ENCODE measurements around the gene CSNK1D. TPM values are rescaled to one million over a fixed set of nuclear protein-coding genes. Genes with fewer than 3 reads are reported as not detected.

CSNK1D gene
- total and polyA plus RNA-seq, 10 of the 15 experiments (the other 5 are each of a cell fraction or from before 2014, with no cell fraction given): 5.7 to 105 (median 58.1) TPM

DNA sequence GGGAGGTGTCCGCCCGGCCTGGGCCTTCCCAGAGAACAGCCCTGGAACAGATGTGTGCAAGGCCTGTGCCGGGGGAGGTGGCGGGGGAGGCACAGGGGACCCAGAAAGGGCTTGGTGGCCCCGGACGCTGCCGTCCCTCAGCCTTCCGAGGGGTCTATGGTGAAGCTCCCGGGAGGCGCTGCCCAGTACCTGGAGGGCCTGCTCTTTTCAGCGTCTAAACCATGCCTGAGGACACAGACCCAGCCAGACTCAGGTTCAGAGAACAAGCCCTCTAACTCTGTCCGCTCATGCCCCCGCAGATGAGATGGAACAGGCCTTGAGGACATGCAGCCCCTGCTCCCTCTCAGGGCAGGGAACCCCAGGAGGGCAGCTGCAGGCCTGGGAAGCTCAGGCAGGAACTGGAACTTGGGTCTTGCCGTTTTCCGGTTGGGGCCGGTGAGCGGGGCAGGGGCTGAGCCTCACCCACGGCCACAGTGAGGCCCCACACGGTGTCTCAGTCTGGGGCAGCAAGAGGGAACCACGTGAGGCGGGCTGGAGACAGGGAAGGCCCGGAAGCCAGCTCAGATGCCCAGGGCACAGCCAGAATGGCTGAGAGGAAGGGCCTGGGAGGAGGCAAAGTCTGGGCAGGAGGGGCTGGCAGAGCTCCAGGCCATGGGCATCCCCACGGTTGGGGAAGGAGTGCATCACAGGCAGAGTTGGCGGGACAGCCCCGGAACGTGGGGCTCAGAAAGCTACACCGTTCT is 32.1 kb downstream of the CSNK1D start (continued):
- TF ChIP-seq, protein P1, sequence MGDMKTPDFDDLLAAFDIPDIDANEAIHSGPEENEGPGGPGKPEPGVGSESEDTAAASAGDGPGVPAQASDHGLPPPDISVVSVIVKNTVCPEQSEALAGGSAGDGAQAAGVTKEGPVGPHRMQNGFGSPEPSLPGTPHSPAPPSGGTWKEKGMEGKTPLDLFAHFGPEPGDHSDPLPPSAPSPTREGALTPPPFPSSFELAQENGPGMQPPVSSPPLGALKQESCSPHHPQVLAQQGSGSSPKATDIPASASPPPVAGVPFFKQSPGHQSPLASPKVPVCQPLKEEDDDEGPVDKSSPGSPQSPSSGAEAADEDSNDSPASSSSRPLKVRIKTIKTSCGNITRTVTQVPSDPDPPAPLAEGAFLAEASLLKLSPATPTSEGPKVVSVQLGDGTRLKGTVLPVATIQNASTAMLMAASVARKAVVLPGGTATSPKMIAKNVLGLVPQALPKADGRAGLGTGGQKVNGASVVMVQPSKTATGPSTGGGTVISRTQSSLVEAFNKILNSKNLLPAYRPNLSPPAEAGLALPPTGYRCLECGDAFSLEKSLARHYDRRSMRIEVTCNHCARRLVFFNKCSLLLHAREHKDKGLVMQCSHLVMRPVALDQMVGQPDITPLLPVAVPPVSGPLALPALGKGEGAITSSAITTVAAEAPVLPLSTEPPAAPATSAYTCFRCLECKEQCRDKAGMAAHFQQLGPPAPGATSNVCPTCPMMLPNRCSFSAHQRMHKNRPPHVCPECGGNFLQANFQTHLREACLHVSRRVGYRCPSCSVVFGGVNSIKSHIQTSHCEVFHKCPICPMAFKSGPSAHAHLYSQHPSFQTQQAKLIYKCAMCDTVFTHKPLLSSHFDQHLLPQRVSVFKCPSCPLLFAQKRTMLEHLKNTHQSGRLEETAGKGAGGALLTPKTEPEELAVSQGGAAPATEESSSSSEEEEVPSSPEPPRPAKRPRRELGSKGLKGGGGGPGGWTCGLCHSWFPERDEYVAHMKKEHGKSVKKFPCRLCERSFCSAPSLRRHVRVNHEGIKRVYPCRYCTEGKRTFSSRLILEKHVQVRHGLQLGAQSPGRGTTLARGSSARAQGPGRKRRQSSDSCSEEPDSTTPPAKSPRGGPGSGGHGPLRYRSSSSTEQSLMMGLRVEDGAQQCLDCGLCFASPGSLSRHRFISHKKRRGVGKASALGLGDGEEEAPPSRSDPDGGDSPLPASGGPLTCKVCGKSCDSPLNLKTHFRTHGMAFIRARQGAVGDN (IDR thresholded peaks at IDR 0.05): peak; percentile 44; the same call in 1 of the 2 replicates
- peak; percentile 86 for TF ChIP-seq POLR2AphosphoS2 (IDR thresholded peaks at IDR 0.05; ENCODE audit: low read depth, low read length)
- TF ChIP-seq STAT1 (conservative IDR thresholded peaks at IDR 0.05): no peak
- TF ChIP-seq, protein P2, sequence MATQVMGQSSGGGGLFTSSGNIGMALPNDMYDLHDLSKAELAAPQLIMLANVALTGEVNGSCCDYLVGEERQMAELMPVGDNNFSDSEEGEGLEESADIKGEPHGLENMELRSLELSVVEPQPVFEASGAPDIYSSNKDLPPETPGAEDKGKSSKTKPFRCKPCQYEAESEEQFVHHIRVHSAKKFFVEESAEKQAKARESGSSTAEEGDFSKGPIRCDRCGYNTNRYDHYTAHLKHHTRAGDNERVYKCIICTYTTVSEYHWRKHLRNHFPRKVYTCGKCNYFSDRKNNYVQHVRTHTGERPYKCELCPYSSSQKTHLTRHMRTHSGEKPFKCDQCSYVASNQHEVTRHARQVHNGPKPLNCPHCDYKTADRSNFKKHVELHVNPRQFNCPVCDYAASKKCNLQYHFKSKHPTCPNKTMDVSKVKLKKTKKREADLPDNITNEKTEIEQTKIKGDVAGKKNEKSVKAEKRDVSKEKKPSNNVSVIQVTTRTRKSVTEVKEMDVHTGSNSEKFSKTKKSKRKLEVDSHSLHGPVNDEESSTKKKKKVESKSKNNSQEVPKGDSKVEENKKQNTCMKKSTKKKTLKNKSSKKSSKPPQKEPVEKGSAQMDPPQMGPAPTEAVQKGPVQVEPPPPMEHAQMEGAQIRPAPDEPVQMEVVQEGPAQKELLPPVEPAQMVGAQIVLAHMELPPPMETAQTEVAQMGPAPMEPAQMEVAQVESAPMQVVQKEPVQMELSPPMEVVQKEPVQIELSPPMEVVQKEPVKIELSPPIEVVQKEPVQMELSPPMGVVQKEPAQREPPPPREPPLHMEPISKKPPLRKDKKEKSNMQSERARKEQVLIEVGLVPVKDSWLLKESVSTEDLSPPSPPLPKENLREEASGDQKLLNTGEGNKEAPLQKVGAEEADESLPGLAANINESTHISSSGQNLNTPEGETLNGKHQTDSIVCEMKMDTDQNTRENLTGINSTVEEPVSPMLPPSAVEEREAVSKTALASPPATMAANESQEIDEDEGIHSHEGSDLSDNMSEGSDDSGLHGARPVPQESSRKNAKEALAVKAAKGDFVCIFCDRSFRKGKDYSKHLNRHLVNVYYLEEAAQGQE (IDR thresholded peaks at IDR 0.05; ENCODE audit: low read depth, low read length): no peak
- TF ChIP-seq ZNF207 (IDR thresholded peaks at IDR 0.05; ENCODE audit: borderline replicate concordance): no peak
- no peak for TF ChIP-seq ZNF274 (IDR thresholded peaks at IDR 0.05; ENCODE audit: insufficient read depth, insufficient read length)
- TF ChIP-seq, protein P3, sequence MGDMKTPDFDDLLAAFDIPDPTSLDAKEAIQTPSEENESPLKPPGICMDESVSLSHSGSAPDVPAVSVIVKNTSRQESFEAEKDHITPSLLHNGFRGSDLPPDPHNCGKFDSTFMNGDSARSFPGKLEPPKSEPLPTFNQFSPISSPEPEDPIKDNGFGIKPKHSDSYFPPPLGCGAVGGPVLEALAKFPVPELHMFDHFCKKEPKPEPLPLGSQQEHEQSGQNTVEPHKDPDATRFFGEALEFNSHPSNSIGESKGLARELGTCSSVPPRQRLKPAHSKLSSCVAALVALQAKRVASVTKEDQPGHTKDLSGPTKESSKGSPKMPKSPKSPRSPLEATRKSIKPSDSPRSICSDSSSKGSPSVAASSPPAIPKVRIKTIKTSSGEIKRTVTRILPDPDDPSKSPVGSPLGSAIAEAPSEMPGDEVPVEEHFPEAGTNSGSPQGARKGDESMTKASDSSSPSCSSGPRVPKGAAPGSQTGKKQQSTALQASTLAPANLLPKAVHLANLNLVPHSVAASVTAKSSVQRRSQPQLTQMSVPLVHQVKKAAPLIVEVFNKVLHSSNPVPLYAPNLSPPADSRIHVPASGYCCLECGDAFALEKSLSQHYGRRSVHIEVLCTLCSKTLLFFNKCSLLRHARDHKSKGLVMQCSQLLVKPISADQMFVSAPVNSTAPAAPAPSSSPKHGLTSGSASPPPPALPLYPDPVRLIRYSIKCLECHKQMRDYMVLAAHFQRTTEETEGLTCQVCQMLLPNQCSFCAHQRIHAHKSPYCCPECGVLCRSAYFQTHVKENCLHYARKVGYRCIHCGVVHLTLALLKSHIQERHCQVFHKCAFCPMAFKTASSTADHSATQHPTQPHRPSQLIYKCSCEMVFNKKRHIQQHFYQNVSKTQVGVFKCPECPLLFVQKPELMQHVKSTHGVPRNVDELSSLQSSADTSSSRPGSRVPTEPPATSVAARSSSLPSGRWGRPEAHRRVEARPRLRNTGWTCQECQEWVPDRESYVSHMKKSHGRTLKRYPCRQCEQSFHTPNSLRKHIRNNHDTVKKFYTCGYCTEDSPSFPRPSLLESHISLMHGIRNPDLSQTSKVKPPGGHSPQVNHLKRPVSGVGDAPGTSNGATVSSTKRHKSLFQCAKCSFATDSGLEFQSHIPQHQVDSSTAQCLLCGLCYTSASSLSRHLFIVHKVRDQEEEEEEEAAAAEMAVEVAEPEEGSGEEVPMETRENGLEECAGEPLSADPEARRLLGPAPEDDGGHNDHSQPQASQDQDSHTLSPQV (IDR thresholded peaks at IDR 0.05): no peak
- no peak for TF ChIP-seq TARDBP (IDR thresholded peaks at IDR 0.05; ENCODE audit: borderline replicate concordance)
- no peak for TF ChIP-seq TCF7 (IDR thresholded peaks at IDR 0.05; ENCODE audit: borderline replicate concordance)
- 0 out of 2 replicates have a peak, but pooled peaks have one; percentile 10 for TF ChIP-seq CREB1 (IDR thresholded peaks at IDR 0.05; ENCODE audit: low read depth)
- no peak for TF ChIP-seq MXI1 (IDR thresholded peaks at IDR 0.05; ENCODE audit: low read depth, low read length)
- no peak for TF ChIP-seq NRF1 (conservative IDR thresholded peaks at IDR 0.05; ENCODE audit: low read depth, low read length)
- TF ChIP-seq, protein P4, sequence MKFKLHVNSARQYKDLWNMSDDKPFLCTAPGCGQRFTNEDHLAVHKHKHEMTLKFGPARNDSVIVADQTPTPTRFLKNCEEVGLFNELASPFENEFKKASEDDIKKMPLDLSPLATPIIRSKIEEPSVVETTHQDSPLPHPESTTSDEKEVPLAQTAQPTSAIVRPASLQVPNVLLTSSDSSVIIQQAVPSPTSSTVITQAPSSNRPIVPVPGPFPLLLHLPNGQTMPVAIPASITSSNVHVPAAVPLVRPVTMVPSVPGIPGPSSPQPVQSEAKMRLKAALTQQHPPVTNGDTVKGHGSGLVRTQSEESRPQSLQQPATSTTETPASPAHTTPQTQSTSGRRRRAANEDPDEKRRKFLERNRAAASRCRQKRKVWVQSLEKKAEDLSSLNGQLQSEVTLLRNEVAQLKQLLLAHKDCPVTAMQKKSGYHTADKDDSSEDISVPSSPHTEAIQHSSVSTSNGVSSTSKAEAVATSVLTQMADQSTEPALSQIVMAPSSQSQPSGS (IDR thresholded peaks at IDR 0.05; ENCODE audit: low read length): no peak
- TF ChIP-seq IKZF1 (conservative IDR thresholded peaks at IDR 0.05): no peak
- no peak for TF ChIP-seq POU2F2 (IDR thresholded peaks at IDR 0.05; ENCODE audit: borderline replicate concordance, low read depth, low read length)
- no peak for TF ChIP-seq JUNB (IDR thresholded peaks at IDR 0.05)
- TF ChIP-seq RB1 (IDR thresholded peaks at IDR 0.05; ENCODE audit: borderline replicate concordance): no peak

Measured in GM12878 (cell line).